ENCODE data around the gene CLK3. TPM values are rescaled to one million over a fixed set of nuclear protein-coding genes. Genes with fewer than 3 reads are reported as not detected.

Gene CLK3
- total RNA-seq, 5 donors from 2014 or later (not counting 1 experiment from before 2014, with no cell fraction given), result 162 to 258 (median 180) TPM

GRCh38 chr15:74648051-74648842 lies 32.6 kb downstream of the CLK3 start:
- DNase-seq, result no peak
- Mint-ChIP-seq H3K36me3 (peaks cover 14% of the 10 kb centered on the region), H3K4me3 (no peak overlapping the region), H3K4me1 (peaks cover 3 to 15% (median 8%) of the 10 kb centered on the region in 3 donors), H3K9me3 (no peaks in the 10 kb centered on the region), H3K27ac (peak overlapping the region; percentile 6 to 22), H3K27me3 (no peaks in the 10 kb centered on the region)
- ChIA-PET CTCF (no interaction called here), POLR2A (interaction anchor here in 1 of 2 donors (0.6 kb wide), 1 partner anchor 29 kb away, joined by 10 read pairs; no protein-coding TSS in a partner anchor)
- peaks cover 3 to 20% of the 10 kb centered on the region in 2 donors for H3K36me3 ChIP-seq (ENCODE audit: control insufficient read depth in 2 of 2, extremely low read depth in 1 of 2, insufficient read depth in 1 of 2, low read length in 1 of 2)
- H3K9me3 ChIP-seq, result no peaks in the 10 kb centered on the region
- H3K27me3 ChIP-seq (replicated peaks in 1 of 2; ENCODE audit: control insufficient read depth in 2 of 2, extremely low read depth in 1 of 2, insufficient read depth in 2 of 2, low read length in 1 of 2), result no peaks in the 10 kb centered on the region
- H3K4me3 ChIP-seq (ENCODE audit: control insufficient read depth in 1 of 2, extremely low read depth in 1 of 2, low read length in 1 of 2), result no peak overlapping the region
- H3K4me1 ChIP-seq (ENCODE audit: control insufficient read depth in 1 of 2, extremely low read depth in 1 of 2, insufficient read depth in 2 of 2, low read length in 2 of 2), result no peaks in the 10 kb centered on the region
- no peak for ATAC-seq (replicated peaks in 1 of 4)
- no peak overlapping the region for H3K27ac ChIP-seq (ENCODE audit: low read length)
- WGBS (ENCODE audit: insufficient coverage), result no CpG with 5 or more reads among the region's 5 CpGs

- Histone ChIP-seq H3K4me3 (ENCODE audit: control insufficient read depth in 1 of 2, extremely low read depth in 1 of 2, low read length in 1 of 2) (no peak overlapping the region), H3K9me3 (no peaks in the 10 kb centered on the region), H3K27ac (ENCODE audit: low read length) (no peak overlapping the region), H3K27me3 (replicated peaks in 1 of 2; ENCODE audit: control insufficient read depth in 2 of 2, extremely low read depth in 1 of 2, insufficient read depth in 2 of 2, low read length in 1 of 2) (no peaks in the 10 kb centered on the region), H3K36me3 (ENCODE audit: control insufficient read depth in 2 of 2, extremely low read depth in 1 of 2, insufficient read depth in 1 of 2, low read length in 1 of 2) (peaks cover 3 to 29% of the 10 kb centered on the region in 2 donors), H3K4me1 (ENCODE audit: control insufficient read depth in 1 of 2, extremely low read depth in 1 of 2, insufficient read depth in 2 of 2, low read length in 2 of 2) (no peaks in the 10 kb centered on the region)
- ChIA-PET POLR2A (no interaction called here), CTCF (interaction anchor here in 1 of 2 donors (0.5 kb wide), 1 partner anchor 224 kb away, joined by 4 read pairs; no protein-coding TSS in a partner anchor)
- Mint-ChIP-seq H3K36me3 (peaks cover 27% of the 10 kb centered on the region), H3K27ac (no peak overlapping the region), H3K27me3 (no peaks in the 10 kb centered on the region), H3K4me3 (no peak overlapping the region), H3K4me1 (peaks cover 3 to 24% (median 3%) of the 10 kb centered on the region in 3 donors), H3K9me3 (no peaks in the 10 kb centered on the region)
- WGBS (ENCODE audit: insufficient coverage), result no CpG with 5 or more reads among the region's 3 CpGs
- ATAC-seq (replicated peaks in 1 of 4) (no peak), DNase-seq (no peak)
Measured at GRCh38 chr15:74651242-74651741, 35.7 kb downstream of the CLK3 start.

GRCh38 chr15:74653426-74654102 lies 37.9 kb downstream of the CLK3 start:
- no peaks in the 10 kb centered on the region for H3K9me3 Mint-ChIP-seq
- WGBS (ENCODE audit: insufficient coverage), result 86% methylated on average over 1 of the region's 7 CpGs
- ChIA-PET CTCF (no interaction called here), POLR2A (no interaction called here)
- H3K4me3 Mint-ChIP-seq, result no peak overlapping the region
- peaks cover 25% of the 10 kb centered on the region for H3K36me3 Mint-ChIP-seq
- H3K27ac ChIP-seq (ENCODE audit: low read length), result no peak overlapping the region
- no peak overlapping the region for H3K4me3 ChIP-seq (ENCODE audit: control insufficient read depth in 1 of 2, extremely low read depth in 1 of 2, low read length in 1 of 2)
- H3K4me1 Mint-ChIP-seq, result peaks cover 7 to 33% (median 14%) of the 10 kb centered on the region in 3 donors
- no peaks in the 10 kb centered on the region for H3K27me3 Mint-ChIP-seq
- H3K27me3 ChIP-seq (replicated peaks in 1 of 2; ENCODE audit: control insufficient read depth in 2 of 2, extremely low read depth in 1 of 2, insufficient read depth in 2 of 2, low read length in 1 of 2), result no peaks in the 10 kb centered on the region
- peaks cover 3 to 29% of the 10 kb centered on the region in 2 donors for H3K36me3 ChIP-seq (ENCODE audit: control insufficient read depth in 2 of 2, extremely low read depth in 1 of 2, insufficient read depth in 1 of 2, low read length in 1 of 2)
- no peak overlapping the region for H3K27ac Mint-ChIP-seq
- no peak for DNase-seq
- no peaks in the 10 kb centered on the region for H3K9me3 ChIP-seq
- ATAC-seq (replicated peaks in 1 of 4), result no peak
- no peaks in the 10 kb centered on the region for H3K4me1 ChIP-seq (ENCODE audit: control insufficient read depth in 1 of 2, extremely low read depth in 1 of 2, insufficient read depth in 2 of 2, low read length in 2 of 2)

GRCh38 chr15:74655424-74655823 lies 39.8 kb downstream of the CLK3 start:
- Mint-ChIP-seq H3K36me3 (peaks cover 23% of the 10 kb centered on the region), H3K27me3 (no peaks in the 10 kb centered on the region), H3K4me3 (no peak overlapping the region), H3K4me1 (peaks cover 7 to 27% (median 14%) of the 10 kb centered on the region in 3 donors), H3K9me3 (no peaks in the 10 kb centered on the region), H3K27ac (no peak overlapping the region)
- Histone ChIP-seq H3K27me3 (replicated peaks in 1 of 2; ENCODE audit: control insufficient read depth in 2 of 2, extremely low read depth in 1 of 2, insufficient read depth in 2 of 2, low read length in 1 of 2) (no peaks in the 10 kb centered on the region), H3K9me3 (no peaks in the 10 kb centered on the region), H3K4me1 (ENCODE audit: control insufficient read depth in 1 of 2, extremely low read depth in 1 of 2, insufficient read depth in 2 of 2, low read length in 2 of 2) (no peaks in the 10 kb centered on the region), H3K4me3 (ENCODE audit: control insufficient read depth in 1 of 2, extremely low read depth in 1 of 2, low read length in 1 of 2) (no peak overlapping the region), H3K36me3 (ENCODE audit: control insufficient read depth in 2 of 2, extremely low read depth in 1 of 2, insufficient read depth in 1 of 2, low read length in 1 of 2) (peaks cover 3 to 29% of the 10 kb centered on the region in 2 donors), H3K27ac (ENCODE audit: low read length) (no peak overlapping the region)
- POLR2A ChIA-PET, result no interaction called here
- CTCF ChIA-PET, result no interaction called here
- DNase-seq, result no peak
- 88% methylated on average over 7 of the region's 7 CpGs for WGBS (ENCODE audit: insufficient coverage)
- no peak for ATAC-seq (replicated peaks in 1 of 4)

GRCh38 chr15:74656935-74657535 lies 41.4 kb downstream of the CLK3 start:
- no peak overlapping the region for H3K27ac ChIP-seq (ENCODE audit: low read length)
- WGBS (ENCODE audit: insufficient coverage), result 100% methylated on average over 1 of the region's 6 CpGs
- peaks cover 3 to 23% of the 10 kb centered on the region in 2 donors for H3K36me3 ChIP-seq (ENCODE audit: control insufficient read depth in 2 of 2, extremely low read depth in 1 of 2, insufficient read depth in 1 of 2, low read length in 1 of 2)
- no peak overlapping the region for H3K4me3 Mint-ChIP-seq
- CTCF ChIA-PET, result no interaction called here
- ATAC-seq (replicated peaks in 1 of 4) (no peak), DNase-seq (no peak)
- peaks cover 25% of the 10 kb centered on the region for H3K36me3 Mint-ChIP-seq
- POLR2A ChIA-PET, result no interaction called here
- no peaks in the 10 kb centered on the region for H3K9me3 Mint-ChIP-seq
- no peaks in the 10 kb centered on the region for H3K4me1 ChIP-seq (ENCODE audit: control insufficient read depth in 1 of 2, extremely low read depth in 1 of 2, insufficient read depth in 2 of 2, low read length in 2 of 2)
- H3K9me3 ChIP-seq, result no peaks in the 10 kb centered on the region
- H3K27ac Mint-ChIP-seq, result no peak overlapping the region
- H3K4me1 Mint-ChIP-seq, result peaks cover 7 to 29% (median 14%) of the 10 kb centered on the region in 3 donors
- H3K4me3 ChIP-seq (ENCODE audit: control insufficient read depth in 1 of 2, extremely low read depth in 1 of 2, low read length in 1 of 2), result no peak overlapping the region
- no peaks in the 10 kb centered on the region for H3K27me3 Mint-ChIP-seq
- H3K27me3 ChIP-seq (replicated peaks in 1 of 2; ENCODE audit: control insufficient read depth in 2 of 2, extremely low read depth in 1 of 2, insufficient read depth in 2 of 2, low read length in 1 of 2), result no peaks in the 10 kb centered on the region

- Histone ChIP-seq H3K27me3 (replicated peaks in 1 of 2; ENCODE audit: control insufficient read depth in 2 of 2, extremely low read depth in 1 of 2, insufficient read depth in 2 of 2, low read length in 1 of 2) (no peaks in the 10 kb centered on the region), H3K36me3 (ENCODE audit: control insufficient read depth in 2 of 2, extremely low read depth in 1 of 2, insufficient read depth in 1 of 2, low read length in 1 of 2) (peaks cover 3 to 23% of the 10 kb centered on the region in 2 donors), H3K4me3 (ENCODE audit: control insufficient read depth in 1 of 2, extremely low read depth in 1 of 2, low read length in 1 of 2) (no peak overlapping the region), H3K27ac (ENCODE audit: low read length) (no peak overlapping the region), H3K9me3 (no peaks in the 10 kb centered on the region), H3K4me1 (ENCODE audit: control insufficient read depth in 1 of 2, extremely low read depth in 1 of 2, insufficient read depth in 2 of 2, low read length in 2 of 2) (no peaks in the 10 kb centered on the region)
- Mint-ChIP-seq H3K4me3 (no peak overlapping the region), H3K27me3 (no peaks in the 10 kb centered on the region), H3K27ac (no peak overlapping the region), H3K36me3 (peaks cover 25% of the 10 kb centered on the region), H3K9me3 (no peaks in the 10 kb centered on the region), H3K4me1 (peaks cover 10 to 33% (median 14%) of the 10 kb centered on the region in 3 donors)
- WGBS (ENCODE audit: insufficient coverage), result 85% methylated on average over 3 of the region's 3 CpGs
- ATAC-seq (replicated peaks in 1 of 4) (no peak), DNase-seq (no peak)
- ChIA-PET POLR2A (interaction anchor here in 1 of 2 donors (0.5 kb wide), 1 partner anchor 172 kb away, joined by 9 read pairs; no protein-coding TSS in a partner anchor), CTCF (no interaction called here)
Measured at GRCh38 chr15:74657846-74658245, 42.2 kb downstream of the CLK3 start.

Data from T-cell (primary cell).